Measurements from ENCODE around the gene EIF3J.
A peak's percentile ranks its signal among the peaks of the same experiment; 100 is the strongest.
"Not testable (repeated sequence)": the region's sequence is repeated elsewhere in the genome, so short reads cannot be mapped to it uniquely, and the experiment has no call there.

The EIF3J gene

GRCh38 chr15:44536962-44537734 is at the start of gene EIF3J:
Gene EIF3J (plus strand): TSS chr15:44537147. CDS start chr15:44537195, 48 bp downstream.
- DNase-seq (ENCODE audit: low read depth in 3 of 3), result peak; percentile 85 to 93 (median 90)

DNA sequence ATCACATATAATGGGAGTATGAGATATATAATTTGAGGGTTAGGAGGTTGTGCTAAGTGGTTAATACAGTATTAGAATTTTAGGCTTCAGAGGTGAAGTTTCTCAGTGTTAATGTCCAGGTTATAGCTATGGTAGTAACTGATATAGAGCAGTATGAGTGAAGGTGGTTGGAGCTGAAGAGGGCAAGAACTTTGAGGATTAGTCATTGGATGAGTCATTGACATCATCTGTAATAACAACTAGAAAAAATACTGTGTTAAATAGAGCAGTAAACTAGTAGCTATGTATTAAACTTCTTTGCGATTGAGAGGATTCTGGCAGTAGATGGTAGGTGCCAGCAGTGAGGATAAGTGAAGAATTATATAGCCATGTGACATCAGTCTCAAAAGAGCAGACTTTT is 47.5 kb upstream of the EIF3J start:
- DNase-seq (ENCODE audit: low read depth in 3 of 3), result no peak

- DNase-seq (ENCODE audit: low read depth in 3 of 3), result no peak
Observed at GRCh38 chr15:44490622-44491021, 46.3 kb upstream of the EIF3J start.

- no peak for DNase-seq (ENCODE audit: low read depth in 3 of 3)
Observed at GRCh38 chr15:44492040-44492439, 44.9 kb upstream of the EIF3J start.

GRCh38 chr15:44492672-44493071 is 44.3 kb upstream of the EIF3J start:
- DNase-seq (ENCODE audit: low read depth in 3 of 3), result no peak

DNA sequence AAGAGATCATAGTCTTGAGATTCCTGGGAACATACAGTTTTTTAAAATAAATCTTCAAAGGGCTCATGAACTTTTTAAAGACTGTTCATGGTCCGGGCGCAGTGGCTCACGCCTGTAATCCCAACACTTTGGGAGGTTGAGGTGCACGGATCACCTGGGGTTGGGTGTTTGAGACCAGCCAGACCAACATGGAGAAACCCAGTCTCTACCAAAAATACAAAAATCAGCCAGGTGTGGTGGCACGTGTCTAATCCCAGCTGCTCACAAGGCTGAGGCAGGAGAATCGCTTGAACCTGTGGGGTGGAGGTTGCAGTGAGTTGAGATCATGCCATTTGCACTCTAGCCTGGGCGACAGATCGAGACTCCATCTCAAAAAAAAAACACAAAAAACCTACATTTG is 41.4 kb upstream of the EIF3J start:
- DNase-seq (ENCODE audit: low read depth in 3 of 3), result no peak

DNA sequence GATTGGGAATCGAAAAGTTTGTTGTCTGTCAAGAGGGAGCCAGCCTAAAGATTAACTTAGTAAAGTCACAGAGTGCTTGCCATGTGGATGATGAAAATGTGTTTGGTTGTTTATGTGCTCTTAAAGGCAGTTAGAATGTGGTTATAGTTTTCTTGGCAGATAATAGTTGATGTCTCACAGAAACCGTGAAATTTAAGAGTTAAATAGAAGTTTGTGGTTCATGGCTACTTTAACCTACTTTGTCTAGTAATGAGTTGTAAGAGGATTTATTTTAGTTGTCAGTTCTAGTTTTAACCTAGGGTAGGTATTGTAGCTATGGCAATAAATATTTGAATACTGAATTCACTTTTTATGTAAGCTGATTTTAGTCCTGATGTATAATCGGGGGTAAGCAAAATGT is 36.4 kb upstream of the EIF3J start:
- no peak for DNase-seq (ENCODE audit: low read depth in 3 of 3)

GRCh38 chr15:44501768-44502366 is 35.1 kb upstream of the EIF3J start:
- DNase-seq (ENCODE audit: low read depth in 3 of 3), result no peak

- DNase-seq (ENCODE audit: low read depth in 3 of 3), result no peak
Observed at GRCh38 chr15:44516436-44516835, 20.5 kb upstream of the EIF3J start.

GRCh38 chr15:44519537-44519936 is 17.4 kb upstream of the EIF3J start:
- DNase-seq (ENCODE audit: low read depth in 3 of 3), result no peak

- DNase-seq (ENCODE audit: low read depth in 3 of 3), result no peak
Observed at GRCh38 chr15:44525018-44525417, 11.9 kb upstream of the EIF3J start.

- no peak for DNase-seq (ENCODE audit: low read depth in 3 of 3)
Observed at GRCh38 chr15:44527241-44527640, 9.7 kb upstream of the EIF3J start.

GRCh38 chr15:44529864-44530604 is 6.9 kb upstream of the EIF3J start:
- DNase-seq (ENCODE audit: low read depth in 3 of 3), result no peak

DNA sequence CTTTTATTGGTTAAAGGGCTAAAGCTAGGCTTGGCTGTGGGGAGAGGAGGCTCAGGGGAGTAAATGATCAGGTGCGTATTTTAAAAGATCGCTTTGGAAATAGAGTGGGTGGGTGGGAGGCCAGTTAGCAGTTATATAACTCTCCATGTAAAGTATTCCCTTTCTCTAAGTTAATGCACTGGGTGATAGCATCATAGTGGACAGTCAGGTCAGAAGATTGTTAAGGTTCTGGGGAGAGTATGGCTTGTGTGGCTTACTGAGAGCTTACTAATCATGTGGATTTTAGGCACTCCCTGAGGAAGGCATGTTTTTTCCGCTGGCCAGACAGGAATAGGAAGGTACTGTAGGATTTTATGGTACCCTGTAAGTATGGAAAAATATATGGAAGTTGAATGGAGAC is 6.3 kb upstream of the EIF3J start:
- DNase-seq (ENCODE audit: low read depth in 3 of 3), result no peak

GRCh38 chr15:44532275-44532674 is 4.7 kb upstream of the EIF3J start:
- DNase-seq (ENCODE audit: low read depth in 3 of 3), result not testable (repeated sequence)

DNA sequence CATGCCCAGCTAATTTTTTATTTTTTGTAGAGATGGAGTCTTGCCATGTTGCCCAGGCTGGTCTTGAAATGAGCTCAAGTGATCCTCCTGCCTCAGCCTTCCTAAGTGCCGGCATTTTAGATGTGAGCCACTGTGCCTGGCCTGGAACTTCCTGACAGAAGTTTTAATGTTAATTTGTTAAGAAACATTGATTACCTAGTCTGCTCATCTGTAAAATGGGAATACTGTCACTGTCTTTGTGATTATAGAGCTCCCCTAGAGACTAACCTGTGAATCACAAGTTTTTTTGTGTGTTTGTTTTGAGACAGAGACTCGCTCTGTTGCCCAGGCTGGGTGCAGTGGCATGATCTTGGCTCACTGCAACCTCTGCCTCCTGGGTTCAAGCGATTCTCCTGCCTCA is 4.3 kb upstream of the EIF3J start:
- no peak for DNase-seq (ENCODE audit: low read depth in 3 of 3)

GRCh38 chr15:44535092-44535491 is 1.9 kb upstream of the EIF3J start:
- DNase-seq (ENCODE audit: low read depth in 3 of 3), result no peak

GRCh38 chr15:44535523-44536301 is 1.2 kb upstream of the EIF3J start:
- peak in 1 of 3 experiments; percentile 17 for DNase-seq (ENCODE audit: low read depth in 3 of 3)

DNA sequence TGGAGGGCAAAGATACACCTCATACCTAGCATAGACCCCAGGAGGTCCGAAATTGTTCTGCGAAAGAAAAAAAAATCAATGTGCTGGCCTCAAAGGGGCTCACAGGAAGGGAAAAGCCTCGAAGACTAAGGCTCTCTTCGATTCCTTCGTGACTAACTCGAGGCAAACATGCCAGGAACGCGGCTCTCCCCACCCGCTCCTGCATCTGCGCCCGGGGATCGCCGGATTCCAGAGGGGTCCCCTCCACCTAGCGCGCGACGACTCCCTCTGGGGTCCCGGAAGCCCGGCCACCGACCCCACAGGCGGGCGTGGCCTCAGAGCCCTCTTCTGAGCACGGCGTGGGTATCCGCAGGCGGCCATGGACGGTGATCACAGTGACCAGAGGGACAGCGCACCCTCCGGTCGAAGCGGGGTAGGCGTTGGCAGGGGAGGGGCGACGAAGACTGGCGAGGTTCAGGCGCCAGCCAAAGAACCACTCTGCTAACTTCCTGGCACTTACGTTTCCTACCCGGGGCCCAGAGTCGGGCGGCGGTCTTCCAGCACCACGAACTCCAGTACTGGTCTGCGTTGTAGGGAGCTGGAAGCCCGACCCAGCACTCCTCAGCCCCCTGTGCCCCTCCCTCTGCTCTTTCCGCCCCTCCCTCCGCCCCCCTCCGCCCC is 515 bp upstream of the EIF3J start:
- DNase-seq (ENCODE audit: low read depth in 3 of 3), result no peak

DNA sequence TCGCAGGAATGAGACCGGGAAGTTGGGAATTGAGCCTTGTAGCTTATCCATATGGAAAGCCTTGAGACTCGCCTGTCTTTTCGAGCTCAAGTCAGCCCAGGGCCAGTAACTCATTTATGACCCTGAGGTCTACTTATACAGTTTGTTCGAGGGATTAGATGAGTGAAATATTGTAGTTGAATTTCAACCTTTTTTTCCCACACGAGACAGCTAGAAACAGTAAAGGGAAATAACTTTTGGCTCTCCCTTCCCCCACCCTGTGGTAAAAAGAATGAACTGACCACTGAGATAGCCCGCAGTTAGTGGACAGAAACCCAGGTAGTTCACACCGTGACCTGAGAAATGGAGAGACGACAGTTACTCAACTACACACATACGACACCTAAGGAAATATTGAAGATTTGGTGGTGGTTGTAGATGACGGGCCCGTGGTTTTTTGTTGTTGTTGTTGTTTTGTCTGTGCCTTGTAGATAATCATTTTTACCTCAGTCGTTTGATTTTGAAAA is 841 bp downstream of the EIF3J start:
- no peak for DNase-seq (ENCODE audit: low read depth in 3 of 3)

DNA sequence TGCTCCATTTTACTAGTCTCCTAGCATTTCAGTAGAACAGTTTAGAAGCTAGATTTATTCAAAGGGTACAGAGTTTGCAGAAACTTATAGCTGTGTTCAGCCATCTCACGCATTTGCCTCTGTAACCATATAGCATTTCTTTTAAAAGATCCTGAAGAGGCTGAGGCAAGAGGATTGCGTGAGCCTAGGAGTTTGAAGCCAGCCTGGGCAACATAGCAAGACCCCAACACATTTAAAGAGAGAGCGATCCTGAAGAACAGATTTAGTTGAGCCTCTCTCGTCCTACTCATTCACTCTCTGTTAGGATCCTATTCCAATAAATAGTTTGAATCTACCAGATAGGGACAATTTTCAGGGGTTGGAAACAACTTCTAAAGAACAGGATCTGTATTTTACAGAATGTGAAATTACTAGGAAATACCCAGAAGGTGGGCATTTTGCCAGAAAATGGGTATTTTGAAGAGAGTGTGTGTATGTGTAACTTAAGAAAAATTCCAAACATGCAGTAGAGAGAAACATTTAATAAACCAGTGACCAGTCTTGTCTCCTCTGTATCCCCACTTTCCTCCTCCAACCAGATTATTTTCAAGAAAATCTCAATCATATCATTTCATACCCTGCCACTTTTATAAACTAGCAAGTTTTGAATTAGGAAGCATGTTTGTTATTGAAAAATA is 4.5 kb downstream of the EIF3J start:
- DNase-seq (ENCODE audit: low read depth in 3 of 3), result no peak

Measured in stimulated activated CD4-positive, alpha-beta T cell treated with anti-CD3 and anti-CD28 coated beads, TNF-alpha, amount 100 ng/mL, for 24 hours (primary cell).